Gastroesophageal sphincter (tissue), 3 donors: Measurements from ENCODE around the gene COL15A1.

Experiments used
- POLR2AphosphoS5 ChIP-seq: sonication (generic); formaldehyde crosslinking; IDR thresholded peaks from one replicate; pipeline ENCODE4 v1.6.1; 2017; ENCODE audit warnings: antibody characterized with exemption
- TF ChIP-seq, protein P1 (sequence below), 4 experiments: fragments of 200-600 bp in 2 of 4; fragments of 450-650 bp in 2 of 4; sonication (generic) in 1 of 4; IDR thresholded peaks; one replicate each; pipeline ENCODE4 v1.5.1; 2017 to 2019; ENCODE audit warnings: antibody characterized with exemption in 4 of 4, mild to moderate bottlenecking in 2 of 4, moderate library complexity in 2 of 4

DNA sequence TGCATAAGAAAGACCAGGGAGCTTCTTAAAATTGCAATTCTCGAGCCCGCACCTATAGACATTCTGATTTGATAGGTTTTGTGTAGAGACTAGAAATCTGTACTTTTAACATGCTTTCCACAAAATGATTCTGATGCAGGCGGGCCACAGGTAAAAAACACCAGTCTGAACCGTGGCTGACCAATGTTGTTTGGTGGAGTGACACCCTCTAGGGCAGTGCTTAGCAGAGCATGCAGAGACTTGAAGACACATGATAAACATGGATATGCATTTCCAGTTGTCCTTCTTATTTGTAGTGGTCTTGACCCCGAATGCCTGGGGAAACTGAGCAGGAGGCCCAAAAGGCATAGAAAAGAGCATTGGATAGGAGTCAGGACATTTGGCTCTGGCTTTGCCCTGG lies 10.5 kb upstream of the COL15A1 start:
- TF ChIP-seq, protein P1, sequence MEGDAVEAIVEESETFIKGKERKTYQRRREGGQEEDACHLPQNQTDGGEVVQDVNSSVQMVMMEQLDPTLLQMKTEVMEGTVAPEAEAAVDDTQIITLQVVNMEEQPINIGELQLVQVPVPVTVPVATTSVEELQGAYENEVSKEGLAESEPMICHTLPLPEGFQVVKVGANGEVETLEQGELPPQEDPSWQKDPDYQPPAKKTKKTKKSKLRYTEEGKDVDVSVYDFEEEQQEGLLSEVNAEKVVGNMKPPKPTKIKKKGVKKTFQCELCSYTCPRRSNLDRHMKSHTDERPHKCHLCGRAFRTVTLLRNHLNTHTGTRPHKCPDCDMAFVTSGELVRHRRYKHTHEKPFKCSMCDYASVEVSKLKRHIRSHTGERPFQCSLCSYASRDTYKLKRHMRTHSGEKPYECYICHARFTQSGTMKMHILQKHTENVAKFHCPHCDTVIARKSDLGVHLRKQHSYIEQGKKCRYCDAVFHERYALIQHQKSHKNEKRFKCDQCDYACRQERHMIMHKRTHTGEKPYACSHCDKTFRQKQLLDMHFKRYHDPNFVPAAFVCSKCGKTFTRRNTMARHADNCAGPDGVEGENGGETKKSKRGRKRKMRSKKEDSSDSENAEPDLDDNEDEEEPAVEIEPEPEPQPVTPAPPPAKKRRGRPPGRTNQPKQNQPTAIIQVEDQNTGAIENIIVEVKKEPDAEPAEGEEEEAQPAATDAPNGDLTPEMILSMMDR (IDR thresholded peaks at IDR 0.05): no peak
- TF ChIP-seq POLR2AphosphoS5: no peak
